ENCODE data around the gene FILIP1L. TPM values are rescaled to one million over a fixed set of nuclear protein-coding genes. Genes with fewer than 3 reads are reported as not detected.

FILIP1L gene
- total and polyA plus RNA-seq, 4 donors, result 4.8 to 18.7 (median 6.7) TPM

DNA sequence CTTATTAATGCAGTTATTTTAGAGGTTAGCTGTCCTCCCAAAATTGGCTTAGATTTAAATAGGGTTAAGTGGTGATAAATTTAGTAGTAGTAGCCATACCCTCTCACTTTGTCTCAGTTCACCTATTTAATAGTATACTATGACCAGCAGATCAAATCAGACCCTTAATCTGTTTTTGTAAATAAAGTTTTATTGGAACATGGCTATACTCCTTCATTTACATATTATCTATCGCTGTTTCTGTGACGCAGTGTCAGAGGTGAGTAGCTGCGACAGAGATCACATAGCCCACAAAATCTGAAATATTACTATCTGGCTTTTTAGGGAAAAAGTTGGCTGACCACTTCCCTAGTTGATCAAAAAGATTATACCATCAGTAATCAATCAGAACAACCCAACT lies 113.2 kb downstream of the FILIP1L start:
- H3K27me3 ChIP-seq (ENCODE audit: control insufficient read depth, insufficient read depth, low read length), result no peaks in the 10 kb centered on the region
- no CpG with 5 or more reads among the region's 3 CpGs for WGBS (ENCODE audit: insufficient coverage)
- DNase-seq (ENCODE audit: low read depth in 4 of 6, low spot score in 6 of 6), result no peak
- H3K4me1 ChIP-seq (ENCODE audit: control insufficient read depth, insufficient read depth, low read length), result no peaks in the 10 kb centered on the region
- H3K36me3 ChIP-seq (ENCODE audit: control insufficient read depth, insufficient read depth, low read length), result no peaks in the 10 kb centered on the region
- H3K9me3 ChIP-seq (ENCODE audit: control insufficient read depth, insufficient read depth, low read length), result no peaks in the 10 kb centered on the region
- no peak overlapping the region for H3K27ac ChIP-seq (ENCODE audit: low read depth, low read length)
- no peak overlapping the region for H3K4me3 ChIP-seq (ENCODE audit: low read depth, low read length)

DNA sequence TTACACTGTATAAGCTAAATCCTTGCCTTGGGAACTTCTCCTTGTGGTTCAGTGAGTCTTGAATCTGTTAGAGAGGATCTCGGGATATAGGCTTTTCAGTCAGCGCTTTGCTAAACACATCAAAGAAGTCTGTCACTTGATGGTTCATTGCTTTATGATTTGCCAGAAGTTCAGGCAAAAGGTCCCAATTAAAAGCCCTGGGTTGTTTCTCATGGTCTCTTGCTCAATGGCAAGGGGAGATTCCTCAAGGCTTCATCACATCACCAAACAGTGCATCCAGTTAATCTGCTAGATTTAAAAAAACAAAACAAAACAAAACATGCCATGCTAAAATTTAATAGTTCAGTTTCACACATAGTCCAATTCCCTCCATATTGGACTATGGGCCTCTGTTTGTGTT lies 114.8 kb downstream of the FILIP1L start:
- Histone ChIP-seq H3K4me1 (ENCODE audit: control insufficient read depth, insufficient read depth, low read length) (no peaks in the 10 kb centered on the region), H3K27ac (ENCODE audit: low read depth, low read length) (no peak overlapping the region), H3K9me3 (ENCODE audit: control insufficient read depth, insufficient read depth, low read length) (no peaks in the 10 kb centered on the region), H3K4me3 (ENCODE audit: low read depth, low read length) (no peak overlapping the region), H3K27me3 (ENCODE audit: control insufficient read depth, insufficient read depth, low read length) (no peaks in the 10 kb centered on the region), H3K36me3 (ENCODE audit: control insufficient read depth, insufficient read depth, low read length) (no peaks in the 10 kb centered on the region)
- no peak for DNase-seq (ENCODE audit: low read depth in 4 of 6, low spot score in 6 of 6)
- WGBS (ENCODE audit: insufficient coverage), result 87% methylated on average over 2 of the region's 2 CpGs

GRCh38 chr3:99997293-99997692 lies 117.0 kb downstream of the FILIP1L start:
- Histone ChIP-seq H3K36me3 (ENCODE audit: control insufficient read depth, insufficient read depth, low read length) (no peaks in the 10 kb centered on the region), H3K27me3 (ENCODE audit: control insufficient read depth, insufficient read depth, low read length) (no peaks in the 10 kb centered on the region), H3K9me3 (ENCODE audit: control insufficient read depth, insufficient read depth, low read length) (no peaks in the 10 kb centered on the region), H3K4me1 (ENCODE audit: control insufficient read depth, insufficient read depth, low read length) (no peaks in the 10 kb centered on the region), H3K4me3 (ENCODE audit: low read depth, low read length) (no peak overlapping the region), H3K27ac (ENCODE audit: low read depth, low read length) (no peak overlapping the region)
- DNase-seq (ENCODE audit: low read depth in 4 of 6, low spot score in 6 of 6), result no peak
- no CpG with 5 or more reads among the region's 2 CpGs for WGBS (ENCODE audit: insufficient coverage)

DNA sequence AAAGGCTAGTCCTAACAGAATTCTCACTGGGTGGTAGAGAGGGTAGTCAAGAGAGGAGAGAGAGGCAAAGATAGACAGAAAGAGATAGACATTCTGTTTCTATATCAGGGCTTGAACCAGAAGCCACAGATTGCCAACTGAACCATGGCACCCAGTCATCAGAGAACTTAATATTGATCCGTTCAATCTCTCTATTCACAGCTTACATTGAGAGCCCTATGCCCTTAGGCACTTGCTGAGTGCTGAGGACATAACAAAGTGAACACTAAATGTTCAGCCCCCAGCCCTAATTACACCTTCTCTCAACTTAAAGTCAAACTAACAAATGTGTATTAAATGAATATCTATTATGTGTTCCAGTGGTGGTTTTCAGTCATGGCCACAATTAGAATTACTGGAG lies 124.1 kb downstream of the FILIP1L start:
- no peak for DNase-seq (ENCODE audit: low read depth in 4 of 6, low spot score in 6 of 6)
- WGBS (ENCODE audit: insufficient coverage), result no CpG with 5 or more reads among the region's 1 CpG

GRCh38 chr3:99984668-99985067 lies 129.6 kb downstream of the FILIP1L start:
- Histone ChIP-seq H3K9me3 (ENCODE audit: control insufficient read depth, insufficient read depth, low read length) (no peaks in the 10 kb centered on the region), H3K27me3 (ENCODE audit: control insufficient read depth, insufficient read depth, low read length) (no peaks in the 10 kb centered on the region), H3K36me3 (ENCODE audit: control insufficient read depth, insufficient read depth, low read length) (no peaks in the 10 kb centered on the region), H3K27ac (ENCODE audit: low read depth, low read length) (no peak overlapping the region), H3K4me3 (ENCODE audit: low read depth, low read length) (no peak overlapping the region), H3K4me1 (ENCODE audit: control insufficient read depth, insufficient read depth, low read length) (no peaks in the 10 kb centered on the region)
- DNase-seq (ENCODE audit: low read depth in 4 of 6, low spot score in 6 of 6), result no peak
- WGBS (ENCODE audit: insufficient coverage), result no CpG with 5 or more reads among the region's 2 CpGs

More for the DNA sequence above, 124.1 kb downstream of the FILIP1L start:
- no peaks in the 10 kb centered on the region for H3K4me1 ChIP-seq (ENCODE audit: control insufficient read depth, insufficient read depth, low read length)
- no peak overlapping the region for H3K4me3 ChIP-seq (ENCODE audit: low read depth, low read length)
- no peak overlapping the region for H3K27ac ChIP-seq (ENCODE audit: low read depth, low read length)
- no peaks in the 10 kb centered on the region for H3K9me3 ChIP-seq (ENCODE audit: control insufficient read depth, insufficient read depth, low read length)
- H3K36me3 ChIP-seq (ENCODE audit: control insufficient read depth, insufficient read depth, low read length), result no peaks in the 10 kb centered on the region
- no peaks in the 10 kb centered on the region for H3K27me3 ChIP-seq (ENCODE audit: control insufficient read depth, insufficient read depth, low read length)

- no peak for DNase-seq (ENCODE audit: low read depth in 4 of 6, low spot score in 6 of 6)
- Histone ChIP-seq H3K9me3 (ENCODE audit: control insufficient read depth, insufficient read depth, low read length) (no peaks in the 10 kb centered on the region), H3K27ac (ENCODE audit: low read depth, low read length) (no peak overlapping the region), H3K27me3 (ENCODE audit: control insufficient read depth, insufficient read depth, low read length) (no peaks in the 10 kb centered on the region), H3K4me3 (ENCODE audit: low read depth, low read length) (no peak overlapping the region), H3K4me1 (ENCODE audit: control insufficient read depth, insufficient read depth, low read length) (no peaks in the 10 kb centered on the region), H3K36me3 (ENCODE audit: control insufficient read depth, insufficient read depth, low read length) (no peaks in the 10 kb centered on the region)
Measured at GRCh38 chr3:99984139-99984538, 130.2 kb downstream of the FILIP1L start.

DNA sequence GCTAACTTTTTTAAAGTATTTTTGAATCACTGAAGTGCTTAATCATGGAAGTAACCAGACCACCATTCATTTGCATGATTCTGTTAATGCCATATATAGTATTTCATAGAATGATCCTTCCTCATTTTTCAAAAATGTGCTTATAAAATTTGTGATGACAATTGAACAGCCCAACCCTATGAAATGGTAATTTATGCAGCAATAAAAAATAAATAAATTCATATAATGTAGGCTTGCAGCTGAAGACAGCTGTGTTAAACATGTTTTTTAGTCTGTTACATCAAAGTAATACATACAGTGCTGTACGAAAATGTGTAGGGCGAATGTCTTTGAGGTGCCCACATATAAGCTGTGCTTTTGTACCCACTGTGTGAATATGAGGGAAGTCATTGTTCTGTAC lies 131.7 kb downstream of the FILIP1L start:
- Histone ChIP-seq H3K9me3 (ENCODE audit: control insufficient read depth, insufficient read depth, low read length) (no peaks in the 10 kb centered on the region), H3K36me3 (ENCODE audit: control insufficient read depth, insufficient read depth, low read length) (no peaks in the 10 kb centered on the region), H3K27me3 (ENCODE audit: control insufficient read depth, insufficient read depth, low read length) (no peaks in the 10 kb centered on the region), H3K4me1 (ENCODE audit: control insufficient read depth, insufficient read depth, low read length) (no peaks in the 10 kb centered on the region), H3K27ac (ENCODE audit: low read depth, low read length) (no peak overlapping the region), H3K4me3 (ENCODE audit: low read depth, low read length) (no peak overlapping the region)
- WGBS (ENCODE audit: insufficient coverage), result no CpG with 5 or more reads among the region's 2 CpGs
- DNase-seq (ENCODE audit: low read depth in 4 of 6, low spot score in 6 of 6), result no peak

DNA sequence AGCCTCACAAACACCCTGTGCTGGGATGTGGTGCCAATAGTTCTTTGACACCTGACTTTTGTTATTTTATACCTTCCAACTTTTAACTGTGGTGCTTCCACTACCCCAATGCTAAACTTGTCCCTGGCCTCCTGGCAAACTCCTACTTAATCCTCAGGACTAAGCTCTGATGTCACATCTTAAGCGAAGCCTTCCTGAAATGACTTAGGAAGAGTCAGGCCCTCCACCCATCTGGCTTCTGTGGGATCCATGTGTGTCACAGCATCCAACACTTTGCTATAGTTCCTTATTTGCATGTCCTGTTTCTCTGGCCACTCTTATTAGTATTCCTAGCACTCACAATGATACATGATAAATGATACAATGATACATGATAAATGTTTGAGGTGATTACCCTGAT lies 133.2 kb downstream of the FILIP1L start:
- no peaks in the 10 kb centered on the region for H3K4me1 ChIP-seq (ENCODE audit: control insufficient read depth, insufficient read depth, low read length)
- no peaks in the 10 kb centered on the region for H3K27me3 ChIP-seq (ENCODE audit: control insufficient read depth, insufficient read depth, low read length)
- no peaks in the 10 kb centered on the region for H3K36me3 ChIP-seq (ENCODE audit: control insufficient read depth, insufficient read depth, low read length)
- no peak overlapping the region for H3K27ac ChIP-seq (ENCODE audit: low read depth, low read length)
- DNase-seq (ENCODE audit: low read depth in 4 of 6, low spot score in 6 of 6), result no peak
- WGBS (ENCODE audit: insufficient coverage), result 100% methylated on average over 1 of the region's 1 CpG
- no peaks in the 10 kb centered on the region for H3K9me3 ChIP-seq (ENCODE audit: control insufficient read depth, insufficient read depth, low read length)
- H3K4me3 ChIP-seq (ENCODE audit: low read depth, low read length), result no peak overlapping the region

- Histone ChIP-seq H3K27me3 (ENCODE audit: control insufficient read depth, insufficient read depth, low read length) (no peaks in the 10 kb centered on the region), H3K36me3 (ENCODE audit: control insufficient read depth, insufficient read depth, low read length) (no peaks in the 10 kb centered on the region), H3K27ac (ENCODE audit: low read depth, low read length) (no peak overlapping the region), H3K4me3 (ENCODE audit: low read depth, low read length) (no peak overlapping the region), H3K4me1 (ENCODE audit: control insufficient read depth, insufficient read depth, low read length) (no peaks in the 10 kb centered on the region), H3K9me3 (ENCODE audit: control insufficient read depth, insufficient read depth, low read length) (peaks cover 1% of the 10 kb centered on the region)
- 68% methylated on average over 3 of the region's 3 CpGs for WGBS (ENCODE audit: insufficient coverage)
- DNase-seq (ENCODE audit: low read depth in 4 of 6, low spot score in 6 of 6), result no peak
Measured at GRCh38 chr3:99980606-99981005, 133.7 kb downstream of the FILIP1L start.

- no peak overlapping the region for H3K27ac ChIP-seq (ENCODE audit: low read depth, low read length)
- DNase-seq (ENCODE audit: low read depth in 4 of 6, low spot score in 6 of 6), result no peak
- no CpG with 5 or more reads among the region's 1 CpG for WGBS (ENCODE audit: insufficient coverage)
- peaks cover 1% of the 10 kb centered on the region for H3K9me3 ChIP-seq (ENCODE audit: control insufficient read depth, insufficient read depth, low read length)
- H3K27me3 ChIP-seq (ENCODE audit: control insufficient read depth, insufficient read depth, low read length), result no peaks in the 10 kb centered on the region
- H3K36me3 ChIP-seq (ENCODE audit: control insufficient read depth, insufficient read depth, low read length), result no peaks in the 10 kb centered on the region
- H3K4me3 ChIP-seq (ENCODE audit: low read depth, low read length), result no peak overlapping the region
- no peaks in the 10 kb centered on the region for H3K4me1 ChIP-seq (ENCODE audit: control insufficient read depth, insufficient read depth, low read length)
Measured at GRCh38 chr3:99978221-99978620, 136.1 kb downstream of the FILIP1L start.
